Lung microvascular endothelial cell (primary cell): ENCODE data around the gene PCNX1. TPM values are rescaled to one million over a fixed set of nuclear protein-coding genes. Genes with fewer than 3 reads are reported as not detected.
"Not testable (repeated sequence)": the region's sequence is repeated elsewhere in the genome, so short reads cannot be mapped to it uniquely, and the experiment has no call there.

Experiments
- DNase-seq, 2 donors: peaks; one replicate each; pipeline versions ENCODE4 v3.0.0 to v3.0.0-alpha.2; 2010; ENCODE audit warnings: low read depth in 2 of 2
- total RNA-seq: library from RNA; depleted of rRNA; stranded (reverse); fragments of >200 nt; gene quantifications from 2 replicates; pipeline ENCODE4 v1.2.1, GENCODE V29; 2014

PCNX1 gene
- 30.7 and 31.2 TPM in 2 replicates for total RNA-seq

GRCh38 chr14:70907176-70907995 lies at the start of gene PCNX1:
PCNX1 (plus strand) TSS chr14:70907459; CDS start chr14:70907851, 392 bp downstream.
- DNase-seq, result peak; percentile 87 to 92

- DNase-seq, result no peak
These were observed 49.8 kb upstream of the PCNX1 start for GRCh38 chr14:70857496-70857890.

- no peak for DNase-seq
These were observed 48.6 kb upstream of the PCNX1 start for GRCh38 chr14:70858641-70859040.

GRCh38 chr14:70866992-70867391 lies 40.3 kb upstream of the PCNX1 start:
- not testable (repeated sequence) for DNase-seq

- no peak for DNase-seq
These were observed 36.3 kb upstream of the PCNX1 start for GRCh38 chr14:70871001-70871400.

- DNase-seq, result no peak
These were observed 35.2 kb upstream of the PCNX1 start for GRCh38 chr14:70871863-70872677.

- DNase-seq, result no peak
These were observed 34.6 kb upstream of the PCNX1 start for GRCh38 chr14:70872678-70873020.

GRCh38 chr14:70873627-70874026 lies 33.6 kb upstream of the PCNX1 start:
- peak in 1 of 2 donors; percentile 5 for DNase-seq

- not testable (repeated sequence) for DNase-seq
These were observed 31.3 kb upstream of the PCNX1 start for GRCh38 chr14:70875811-70876460.

- DNase-seq, result no peak
These were observed 27.8 kb upstream of the PCNX1 start for GRCh38 chr14:70879448-70879847.

GRCh38 chr14:70880888-70881287 lies 26.4 kb upstream of the PCNX1 start:
- DNase-seq, result not testable (repeated sequence)

GRCh38 chr14:70881549-70882177 lies 25.6 kb upstream of the PCNX1 start:
- DNase-seq, result no peak

GRCh38 chr14:70882776-70883492 lies 24.3 kb upstream of the PCNX1 start:
- DNase-seq, result peak in 1 of 2 donors; percentile 78

GRCh38 chr14:70884595-70885342 lies 22.5 kb upstream of the PCNX1 start:
- no peak for DNase-seq

- DNase-seq, result no peak
These were observed 21.8 kb upstream of the PCNX1 start for GRCh38 chr14:70885343-70886022.

GRCh38 chr14:70886421-70887206 lies 20.6 kb upstream of the PCNX1 start:
- no peak for DNase-seq

GRCh38 chr14:70887207-70887681 lies 20.0 kb upstream of the PCNX1 start:
- DNase-seq, result peak in 1 of 2 donors; percentile 59

- no peak for DNase-seq
These were observed 19.3 kb upstream of the PCNX1 start for GRCh38 chr14:70887737-70888499.
